Activated CD4-positive, alpha-beta T cell treated with anti-CD3 and anti-CD28 coated beads, Interleukin-2, amount 50 U/mL, for 16 hours (primary cell): ENCODE data around the gene LSR.

Experiments used
- DNase-seq: peaks from one replicate; pipeline ENCODE4 v3.0.0-alpha.2; 2020

Gene LSR

DNA sequence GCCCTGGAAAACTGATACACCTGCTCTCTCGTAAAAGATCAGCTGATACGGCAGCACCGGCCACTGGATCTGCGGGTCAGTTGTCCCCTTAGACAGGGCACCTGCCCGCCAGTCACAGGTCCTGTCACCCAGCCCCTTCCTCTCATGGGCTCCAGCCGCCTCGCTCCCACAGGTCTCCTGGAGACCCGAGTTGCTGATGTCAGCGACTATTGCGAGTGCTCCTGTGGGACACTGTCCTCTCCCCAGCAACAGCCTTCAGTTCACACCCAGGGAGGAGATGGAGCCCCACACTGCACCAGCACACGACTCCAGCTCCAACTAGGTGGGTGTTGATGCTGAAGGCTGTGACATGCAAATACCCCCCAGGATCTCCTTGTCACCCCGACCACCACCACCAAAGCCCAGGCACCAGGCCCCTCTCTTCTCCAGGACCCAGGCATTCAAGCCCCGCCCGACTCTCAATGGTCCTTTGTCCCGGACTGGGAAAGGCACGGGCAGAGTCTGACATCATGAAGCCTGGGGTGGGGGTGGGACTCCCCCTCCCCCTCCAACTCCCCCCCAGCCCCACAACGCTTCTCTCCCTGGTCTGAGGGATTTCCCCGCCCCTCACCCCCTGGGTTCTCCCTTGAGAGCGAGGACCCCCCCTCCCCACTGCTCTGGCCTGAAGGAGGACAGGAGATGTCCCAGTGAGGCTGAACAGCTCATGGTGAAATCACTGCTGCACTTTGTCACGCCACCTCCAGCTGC lies 41.8 kb downstream of the LSR start:
- DNase-seq, result no peak

DNA sequence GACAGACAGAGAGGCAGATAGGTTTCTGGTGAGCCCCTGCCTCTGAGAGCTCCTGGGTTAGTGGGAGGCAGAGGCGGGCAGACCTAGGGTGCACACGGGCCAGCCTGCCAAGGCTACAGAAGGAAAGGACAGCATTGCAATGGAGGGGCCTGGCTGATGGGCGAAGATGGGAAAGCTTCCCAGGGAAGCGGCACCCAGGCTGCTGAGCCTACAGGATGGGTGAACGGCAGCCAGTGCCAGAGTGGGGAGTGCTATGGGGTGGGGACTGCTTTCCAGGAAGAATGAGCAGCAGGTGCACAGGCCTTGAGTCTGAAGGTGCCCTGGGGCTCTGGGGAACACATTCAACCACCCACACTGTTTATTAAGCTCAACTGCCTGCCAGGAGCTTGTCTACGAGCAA lies 42.5 kb downstream of the LSR start:
- no peak for DNase-seq

DNA sequence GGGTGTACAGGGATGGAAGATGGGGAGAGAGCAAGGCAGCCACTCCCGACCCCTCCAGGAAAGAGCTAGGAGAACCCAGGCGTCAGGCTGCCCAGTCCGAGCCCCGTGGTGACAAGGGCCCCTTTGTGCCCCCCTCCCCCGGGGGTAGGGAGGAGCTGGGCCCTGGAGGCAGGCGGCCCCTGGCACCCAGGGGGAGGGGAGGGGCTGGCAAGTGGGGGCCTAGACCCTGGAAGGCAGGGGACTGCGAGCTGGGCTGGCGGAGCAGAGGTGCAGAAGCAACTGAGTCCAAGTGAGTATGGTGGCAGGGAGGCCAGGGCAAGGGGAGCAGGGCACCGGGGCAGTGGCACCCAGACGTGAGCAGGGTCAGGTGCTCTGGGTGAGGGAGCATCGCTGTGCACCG lies 43.1 kb downstream of the LSR start, which contains the start of gene MAG:
TSS of gene MAG (plus strand) at position 246 of the 400 bp plus-strand sequence. CDS start 3,248 bp downstream, outside the sequence.
- DNase-seq, result no peak

- DNase-seq, result no peak
Measured at GRCh38 chr19:35292421-35293362, 43.9 kb downstream of the LSR start.

DNA sequence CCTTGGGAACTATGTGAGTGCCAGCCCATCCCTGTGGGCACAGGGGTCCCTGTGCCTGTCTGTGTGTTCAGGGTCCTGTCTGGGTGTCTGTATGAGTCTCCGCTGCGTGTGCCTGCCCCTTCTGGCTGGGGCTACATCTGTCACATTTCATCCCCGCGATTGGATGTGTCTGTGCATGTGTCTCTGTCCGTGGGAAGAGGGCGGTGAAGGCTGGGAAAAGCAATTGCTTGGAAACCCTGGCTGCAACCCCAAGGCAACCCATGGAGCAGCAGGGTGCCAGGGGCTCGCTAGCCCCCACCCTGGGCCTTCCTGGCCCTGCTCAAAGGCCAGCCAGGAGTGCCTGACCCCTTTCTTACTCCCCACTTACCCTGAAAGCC lies 44.5 kb downstream of the LSR start:
- DNase-seq, result no peak

- no peak for DNase-seq
Measured at GRCh38 chr19:35293808-35294207, 45.0 kb downstream of the LSR start.

- no peak for DNase-seq
Measured at GRCh38 chr19:35294328-35294727, 45.5 kb downstream of the LSR start.

DNA sequence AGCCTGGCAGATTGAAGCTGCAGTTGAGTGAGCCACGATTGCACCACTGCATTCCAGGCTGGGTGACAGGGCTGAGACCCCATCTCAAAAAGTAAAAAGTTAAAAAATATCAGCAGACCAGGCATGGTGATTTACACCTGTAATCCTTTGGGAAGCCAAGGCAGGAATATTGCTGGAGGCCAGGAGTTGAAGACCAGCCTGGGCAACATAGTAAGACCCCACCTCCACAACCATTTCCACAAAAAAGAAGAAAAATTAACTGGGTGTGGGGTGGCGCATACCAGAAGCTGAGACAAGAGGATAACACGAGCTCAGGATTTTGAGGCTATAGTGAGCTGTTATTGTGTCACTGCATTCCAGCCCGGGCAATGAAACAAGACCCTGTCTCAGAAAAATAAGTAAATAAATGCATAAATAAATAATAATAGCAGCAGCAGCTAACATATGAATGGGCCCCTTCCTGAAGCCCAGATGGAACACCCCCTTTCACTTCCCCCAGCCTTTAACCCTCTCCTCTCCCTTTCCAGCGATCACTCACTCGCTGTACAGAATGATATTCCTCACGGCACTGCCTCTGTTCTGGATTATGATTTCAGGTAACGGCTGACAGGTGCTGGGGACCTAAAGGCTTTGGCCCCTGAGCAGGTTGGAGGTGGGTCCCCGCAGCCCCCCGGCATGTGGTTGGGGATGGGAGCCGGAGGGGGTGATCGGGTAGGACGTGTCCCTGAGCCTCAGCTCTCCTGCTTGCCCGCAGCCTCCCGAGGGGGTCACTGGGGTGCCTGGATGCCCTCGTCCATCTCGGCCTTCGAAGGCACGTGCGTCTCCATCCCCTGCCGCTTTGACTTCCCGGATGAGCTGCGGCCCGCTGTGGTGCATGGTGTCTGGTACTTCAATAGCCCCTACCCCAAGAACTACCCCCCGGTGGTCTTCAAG lies 46.3 kb downstream of the LSR start:
- DNase-seq, result no peak

- no peak for DNase-seq
Measured at GRCh38 chr19:35295792-35296462, 47.1 kb downstream of the LSR start.

- no peak for DNase-seq
Measured at GRCh38 chr19:35296644-35297514, 48.1 kb downstream of the LSR start.

DNA sequence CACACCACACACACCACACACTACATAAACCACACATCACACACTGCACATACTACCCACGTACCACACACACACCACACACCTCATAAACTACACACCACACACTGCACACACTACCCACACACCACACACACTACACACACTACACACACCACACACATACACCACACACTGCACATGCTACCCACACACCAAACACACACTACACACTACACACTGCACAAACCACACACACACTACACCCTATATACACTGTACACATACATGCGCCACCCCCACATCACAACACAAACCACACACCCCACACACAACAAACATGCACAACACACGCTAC lies 48.7 kb downstream of the LSR start:
- no peak for DNase-seq

DNA sequence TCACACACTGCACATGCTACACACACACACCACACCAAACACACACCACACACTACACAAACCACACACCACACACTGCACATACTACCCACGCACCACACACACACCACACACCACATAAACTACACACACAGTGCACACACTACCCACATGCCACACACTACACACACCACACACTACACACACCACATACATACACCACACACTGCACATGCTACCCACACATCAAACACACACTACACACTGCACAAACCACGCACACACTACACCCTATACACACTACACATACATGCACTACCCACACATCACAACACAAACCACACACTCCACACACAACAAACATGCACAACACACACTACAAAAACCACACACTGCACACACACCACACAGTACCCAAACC lies 49.1 kb downstream of the LSR start:
- DNase-seq, result no peak

DNA sequence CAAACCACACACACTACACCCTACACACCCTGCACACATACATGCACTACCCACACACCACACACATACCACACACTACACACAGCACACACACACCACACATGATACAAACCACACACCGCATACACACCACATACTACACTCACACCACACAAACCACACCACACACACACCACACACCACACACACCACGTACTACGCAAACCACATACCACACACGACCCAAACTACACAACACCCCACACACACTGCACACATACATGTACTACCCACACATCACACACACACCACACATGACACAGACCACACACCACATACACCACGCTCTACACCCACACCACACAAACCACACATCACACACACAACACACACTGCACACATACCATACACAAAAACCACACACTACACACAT lies 49.8 kb downstream of the LSR start:
- DNase-seq, result no peak

GRCh38 chr19:35299523-35300338 lies 50.9 kb downstream of the LSR start:
- no peak for DNase-seq

- DNase-seq, result no peak
Measured at GRCh38 chr19:35300339-35300649, 51.5 kb downstream of the LSR start.

DNA sequence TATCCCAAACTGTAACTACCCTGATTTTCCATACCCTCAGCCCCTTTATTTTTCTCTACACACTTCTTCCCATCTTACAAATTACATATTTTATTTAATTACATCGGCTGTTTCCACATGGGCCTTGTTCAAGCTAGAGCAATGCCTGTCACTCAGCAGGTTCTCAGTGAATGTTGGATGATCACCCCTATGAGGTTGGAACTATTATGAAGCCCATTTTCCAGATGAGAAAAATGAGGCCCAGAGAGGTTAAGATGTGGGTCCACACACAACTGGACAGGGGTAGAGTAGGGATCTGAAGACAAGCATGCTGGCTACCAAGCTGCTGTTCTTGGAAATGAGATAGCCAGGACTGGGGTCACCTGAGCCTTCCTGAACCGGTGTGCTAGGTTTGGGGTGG lies 53.2 kb downstream of the LSR start:
- DNase-seq, result no peak

DNA sequence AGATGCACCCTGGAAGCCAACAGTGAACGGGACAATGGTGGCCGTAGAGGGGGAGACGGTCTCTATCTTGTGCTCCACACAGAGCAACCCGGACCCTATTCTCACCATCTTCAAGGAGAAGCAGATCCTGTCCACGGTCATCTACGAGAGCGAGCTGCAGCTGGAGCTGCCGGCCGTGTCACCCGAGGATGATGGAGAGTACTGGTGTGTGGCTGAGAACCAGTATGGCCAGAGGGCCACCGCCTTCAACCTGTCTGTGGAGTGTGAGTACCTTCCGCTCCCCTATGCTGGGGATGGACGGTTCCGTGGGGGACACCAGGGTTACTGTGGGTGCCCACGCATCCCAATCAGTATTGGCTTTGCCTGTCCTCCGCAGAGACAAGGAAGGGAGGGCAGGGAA lies 53.6 kb downstream of the LSR start:
- DNase-seq, result no peak

DNA sequence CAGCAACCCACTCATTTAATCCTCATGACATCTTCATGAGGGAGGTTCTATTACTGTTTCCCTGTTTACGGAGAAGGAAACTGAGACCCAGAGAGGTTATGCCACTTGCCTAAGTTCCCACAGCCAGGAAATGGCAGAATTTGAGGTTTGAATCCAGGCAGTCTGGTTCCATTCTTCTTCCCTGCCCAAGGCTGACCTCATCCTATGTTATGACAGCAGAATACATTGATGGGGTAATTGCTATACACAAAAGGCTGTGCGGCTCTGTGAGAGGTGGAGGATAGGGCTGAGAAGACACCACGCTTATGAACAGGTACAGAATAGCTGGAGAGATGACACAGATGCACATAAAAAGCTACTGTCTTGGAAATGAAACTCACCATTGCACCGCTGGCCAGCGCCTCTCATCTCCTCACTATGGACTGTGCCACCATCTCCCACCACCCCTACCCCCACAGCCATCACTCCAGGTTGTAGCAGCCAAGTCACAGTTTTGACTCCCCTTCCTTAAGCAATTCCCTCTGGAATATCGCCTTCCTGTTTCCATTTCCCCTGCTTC lies 54.6 kb downstream of the LSR start:
- no peak for DNase-seq

- no peak for DNase-seq
Measured at GRCh38 chr19:35304036-35304435, 55.2 kb downstream of the LSR start.

DNA sequence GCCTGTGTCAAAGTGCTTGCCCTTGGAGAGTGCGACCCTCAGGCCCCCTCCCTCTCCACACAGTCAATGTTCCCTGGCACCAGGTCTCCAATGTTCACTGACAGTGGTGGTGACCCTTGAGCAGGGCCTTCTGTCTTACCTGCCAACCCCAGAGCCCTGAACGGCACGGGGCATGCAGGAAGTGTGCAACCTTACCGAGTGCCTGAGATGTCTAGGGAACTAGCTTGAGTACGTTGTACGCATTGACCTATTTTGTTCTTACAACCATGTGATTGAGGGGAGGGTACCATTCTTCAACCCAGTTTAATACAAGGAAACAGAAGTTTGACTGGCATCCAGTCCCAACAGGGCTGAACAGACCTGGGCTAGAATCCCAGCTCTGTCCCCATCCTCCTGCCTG lies 56.4 kb downstream of the LSR start:
- no peak for DNase-seq
